GM12801 (cell line): ENCODE data around the gene CSMD2.

Experiments used
- TF ChIP-seq, protein P1 (sequence below): IDR thresholded peaks from one replicate; pipeline ENCODE4 v1.5.1; 2011; ENCODE audit warnings: control low read depth; ENCODE audit not compliant: insufficient read length; ENCODE audit errors: extremely low read depth

The CSMD2 gene

DNA sequence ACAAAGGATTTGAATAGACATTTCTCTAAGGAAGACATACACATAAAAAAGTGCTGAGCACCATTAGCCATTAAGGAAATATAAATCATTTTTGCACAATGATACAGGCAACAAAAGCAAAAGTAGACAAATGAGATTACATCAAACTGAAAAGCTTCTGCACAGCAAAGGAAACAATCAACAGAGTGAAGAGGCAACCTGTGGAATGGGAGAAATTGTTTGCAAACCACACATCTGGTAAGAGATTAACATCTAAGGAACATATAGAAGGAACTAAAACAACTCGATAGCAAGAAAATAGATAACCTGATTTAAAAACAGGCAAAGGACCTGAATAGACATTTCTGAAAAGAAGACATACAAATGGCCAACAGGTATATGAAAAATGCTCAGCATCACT lies 635.1 kb downstream of the CSMD2 start:
- TF ChIP-seq, protein P1, sequence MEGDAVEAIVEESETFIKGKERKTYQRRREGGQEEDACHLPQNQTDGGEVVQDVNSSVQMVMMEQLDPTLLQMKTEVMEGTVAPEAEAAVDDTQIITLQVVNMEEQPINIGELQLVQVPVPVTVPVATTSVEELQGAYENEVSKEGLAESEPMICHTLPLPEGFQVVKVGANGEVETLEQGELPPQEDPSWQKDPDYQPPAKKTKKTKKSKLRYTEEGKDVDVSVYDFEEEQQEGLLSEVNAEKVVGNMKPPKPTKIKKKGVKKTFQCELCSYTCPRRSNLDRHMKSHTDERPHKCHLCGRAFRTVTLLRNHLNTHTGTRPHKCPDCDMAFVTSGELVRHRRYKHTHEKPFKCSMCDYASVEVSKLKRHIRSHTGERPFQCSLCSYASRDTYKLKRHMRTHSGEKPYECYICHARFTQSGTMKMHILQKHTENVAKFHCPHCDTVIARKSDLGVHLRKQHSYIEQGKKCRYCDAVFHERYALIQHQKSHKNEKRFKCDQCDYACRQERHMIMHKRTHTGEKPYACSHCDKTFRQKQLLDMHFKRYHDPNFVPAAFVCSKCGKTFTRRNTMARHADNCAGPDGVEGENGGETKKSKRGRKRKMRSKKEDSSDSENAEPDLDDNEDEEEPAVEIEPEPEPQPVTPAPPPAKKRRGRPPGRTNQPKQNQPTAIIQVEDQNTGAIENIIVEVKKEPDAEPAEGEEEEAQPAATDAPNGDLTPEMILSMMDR, result no peak

DNA sequence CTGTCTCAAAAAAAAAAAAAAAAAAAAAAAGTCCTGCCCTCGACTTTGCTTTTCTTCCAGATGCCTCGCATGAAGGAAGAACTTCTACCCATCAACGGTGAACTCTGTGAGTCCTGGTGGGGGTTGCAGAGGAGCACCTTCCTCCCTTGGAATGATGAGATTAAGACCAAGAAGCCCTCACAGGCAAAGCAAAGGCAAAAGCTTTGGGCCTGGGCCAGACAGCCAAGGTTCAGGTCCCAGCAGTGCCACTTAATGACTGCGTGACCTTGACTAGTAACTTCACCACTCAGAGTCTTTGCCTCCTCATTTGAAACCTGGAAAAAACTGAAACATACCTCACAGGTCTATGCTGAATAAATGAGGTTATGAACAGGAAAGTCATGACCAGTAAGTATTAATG lies 637.1 kb downstream of the CSMD2 start:
- TF ChIP-seq, protein P1, result no peak

GRCh38 chr1:33524586-33524985 lies 640.4 kb downstream of the CSMD2 start:
- TF ChIP-seq, protein P1, result no peak

DNA sequence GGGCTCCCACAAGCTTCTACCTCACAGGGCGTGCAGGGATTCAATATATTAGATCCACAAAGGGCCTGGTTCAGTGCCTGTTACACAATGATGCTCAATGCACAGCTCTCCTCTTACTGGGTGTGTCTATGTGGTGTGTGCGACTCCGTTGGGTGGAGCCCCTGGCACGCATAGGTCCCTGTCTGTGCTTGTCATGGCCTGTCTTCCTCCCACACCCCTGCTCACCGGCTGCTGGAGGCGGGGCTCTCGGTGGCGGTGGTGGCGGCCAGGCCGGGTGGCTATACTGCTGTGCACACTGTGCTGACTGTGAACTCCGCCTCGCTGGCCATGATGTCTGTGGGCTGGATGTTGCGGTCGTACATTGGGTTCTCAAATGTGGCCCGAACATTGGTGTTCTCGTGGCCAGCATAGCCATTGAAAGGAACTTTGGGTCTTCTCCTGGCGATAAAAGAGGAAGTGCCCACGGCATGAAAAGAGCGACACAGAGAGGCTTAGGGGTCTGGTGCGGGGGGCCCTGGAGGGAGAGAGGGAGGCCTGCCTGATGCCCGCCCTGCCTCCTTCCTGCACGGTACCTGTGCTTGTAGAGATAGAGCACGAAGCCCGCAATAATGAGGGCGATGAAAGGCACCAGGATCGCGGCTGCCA lies 645.7 kb downstream of the CSMD2 start:
- TF ChIP-seq, protein P1, result no peak

DNA sequence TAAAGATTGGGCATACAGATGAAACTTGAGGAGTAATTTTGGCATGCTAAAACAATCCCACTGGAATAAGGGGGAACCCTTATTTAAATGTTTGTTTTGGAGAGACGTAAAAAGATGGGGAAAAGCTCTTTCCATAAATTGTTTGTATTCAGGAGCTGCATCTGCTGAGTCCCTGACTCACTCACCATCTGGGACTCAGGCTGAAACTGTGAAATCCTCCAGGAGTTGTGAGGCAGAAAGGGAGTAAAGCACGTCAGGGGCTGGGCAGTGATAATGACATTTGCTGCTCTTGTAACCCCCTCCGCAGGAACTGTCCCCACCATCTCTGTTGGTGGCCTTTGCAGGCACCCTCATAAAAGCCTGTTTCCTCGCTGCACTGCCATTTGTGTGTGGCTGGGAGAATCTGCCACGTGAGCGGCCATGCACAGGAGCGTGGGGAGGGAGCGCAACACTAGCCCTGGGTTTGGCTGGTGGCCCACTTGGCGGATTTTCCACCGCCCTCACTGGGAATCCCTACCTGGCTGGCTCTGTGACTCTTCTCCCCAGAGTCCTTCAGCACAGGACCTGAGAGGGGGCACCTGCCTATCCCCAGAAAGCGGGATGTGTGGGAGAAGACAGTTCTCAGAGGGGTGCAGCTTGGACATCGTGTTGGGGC lies 647.3 kb downstream of the CSMD2 start:
- TF ChIP-seq, protein P1, result no peak

- TF ChIP-seq, protein P1, result no peak
Observed at GRCh38 chr1:33516891-33517567, 648.0 kb downstream of the CSMD2 start.

GRCh38 chr1:33516428-33516827 lies 648.6 kb downstream of the CSMD2 start:
- TF ChIP-seq, protein P1, result no peak
